Adrenal gland (tissue), 5 donors: ENCODE measurements around the gene SNX32.

Experiments used
- CTCF ChIP-seq, 6 experiments: fragments of 450-650 bp in 4 of 6; fragments of 200-600 bp in 2 of 6; sonication (generic) in 1 of 6; IDR thresholded peaks; 1 replicate in 5 of 6; 2 replicates in 1 of 6; pipeline versions ENCODE4 v1.5.1 to v1.8.0; 2016 to 2021; ENCODE audit warnings: antibody characterized with exemption in 6 of 6, mild to moderate bottlenecking in 2 of 6, moderate library complexity in 1 of 6
- POLR2A ChIP-seq, 2 donors: fragments of 450-650 bp; IDR thresholded peaks; one replicate each; pipeline ENCODE4 v1.6.1; 2017; ENCODE audit warnings: antibody characterized with exemption in 2 of 2, mild to moderate bottlenecking in 2 of 2, moderate library complexity in 1 of 2
- donor health status: DM: no; HTN: no; CAD: no.

GRCh38 chr11:65814986-65815565 is 18.7 kb upstream of the SNX32 start:
- TF ChIP-seq CTCF (IDR thresholded peaks at IDR 0.05) (no peak), POLR2A (IDR thresholded peaks at IDR 0.05) (no peak)
